ENCODE results near the gene TSPOAP1.

DNA sequence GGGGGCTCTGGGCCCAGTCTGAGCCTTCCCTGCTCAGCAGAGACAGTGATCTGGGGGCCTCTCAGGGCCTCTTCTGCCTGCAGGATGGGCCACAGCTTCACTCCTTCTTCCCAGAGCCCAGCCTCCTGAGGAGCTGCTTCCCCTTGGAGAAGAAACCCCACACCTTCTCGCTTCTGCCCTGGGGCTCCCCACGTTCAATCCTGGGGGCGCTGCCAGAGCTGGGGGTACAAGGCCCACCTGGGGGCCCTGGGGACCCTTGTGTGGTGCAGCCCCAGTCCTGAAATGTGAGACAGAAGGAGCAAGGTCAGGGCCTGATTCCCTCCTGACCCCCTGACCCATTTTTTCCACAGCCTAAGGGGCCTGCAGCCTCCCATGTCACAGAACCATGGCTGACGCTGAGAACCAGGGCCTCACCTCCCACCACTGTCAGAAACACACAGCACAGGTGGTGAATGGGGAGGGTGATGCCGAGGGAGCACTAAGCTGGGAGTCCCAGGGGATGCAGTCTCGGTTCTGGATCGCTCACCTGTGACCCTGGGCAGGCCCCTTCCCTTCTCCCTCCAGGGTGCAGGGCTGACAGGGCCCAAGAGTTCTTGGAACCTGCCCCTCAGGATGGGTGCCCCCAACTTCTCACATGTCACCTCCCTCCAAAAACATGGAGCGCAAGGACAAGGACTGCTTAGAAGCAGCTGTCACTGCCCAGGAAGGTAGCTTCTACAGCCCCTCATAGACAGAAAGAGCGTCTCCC is 26.2 kb downstream of the TSPOAP1 start:
- TF ChIP-seq POLR2A (IDR thresholded peaks at IDR 0.05), result no peak
- TF ChIP-seq, protein P1, sequence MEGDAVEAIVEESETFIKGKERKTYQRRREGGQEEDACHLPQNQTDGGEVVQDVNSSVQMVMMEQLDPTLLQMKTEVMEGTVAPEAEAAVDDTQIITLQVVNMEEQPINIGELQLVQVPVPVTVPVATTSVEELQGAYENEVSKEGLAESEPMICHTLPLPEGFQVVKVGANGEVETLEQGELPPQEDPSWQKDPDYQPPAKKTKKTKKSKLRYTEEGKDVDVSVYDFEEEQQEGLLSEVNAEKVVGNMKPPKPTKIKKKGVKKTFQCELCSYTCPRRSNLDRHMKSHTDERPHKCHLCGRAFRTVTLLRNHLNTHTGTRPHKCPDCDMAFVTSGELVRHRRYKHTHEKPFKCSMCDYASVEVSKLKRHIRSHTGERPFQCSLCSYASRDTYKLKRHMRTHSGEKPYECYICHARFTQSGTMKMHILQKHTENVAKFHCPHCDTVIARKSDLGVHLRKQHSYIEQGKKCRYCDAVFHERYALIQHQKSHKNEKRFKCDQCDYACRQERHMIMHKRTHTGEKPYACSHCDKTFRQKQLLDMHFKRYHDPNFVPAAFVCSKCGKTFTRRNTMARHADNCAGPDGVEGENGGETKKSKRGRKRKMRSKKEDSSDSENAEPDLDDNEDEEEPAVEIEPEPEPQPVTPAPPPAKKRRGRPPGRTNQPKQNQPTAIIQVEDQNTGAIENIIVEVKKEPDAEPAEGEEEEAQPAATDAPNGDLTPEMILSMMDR (IDR thresholded peaks at IDR 0.05), result no peak

Data from uterus (tissue), 2 donors.